Erythroblast (primary cell): ENCODE results near the gene SPDYC.

Experiments used
- GATA1 ChIP-seq: IDR thresholded peaks from 2 replicates; pipeline ENCODE4 v1.6.1; 2011; ENCODE audit warnings: low read depth, mild to moderate bottlenecking, control low read depth, low read length, moderate library complexity
- POLR2A ChIP-seq: IDR thresholded peaks from 2 replicates; pipeline ENCODE4 v1.6.1; 2011; ENCODE audit warnings: mild to moderate bottlenecking, low read length

DNA sequence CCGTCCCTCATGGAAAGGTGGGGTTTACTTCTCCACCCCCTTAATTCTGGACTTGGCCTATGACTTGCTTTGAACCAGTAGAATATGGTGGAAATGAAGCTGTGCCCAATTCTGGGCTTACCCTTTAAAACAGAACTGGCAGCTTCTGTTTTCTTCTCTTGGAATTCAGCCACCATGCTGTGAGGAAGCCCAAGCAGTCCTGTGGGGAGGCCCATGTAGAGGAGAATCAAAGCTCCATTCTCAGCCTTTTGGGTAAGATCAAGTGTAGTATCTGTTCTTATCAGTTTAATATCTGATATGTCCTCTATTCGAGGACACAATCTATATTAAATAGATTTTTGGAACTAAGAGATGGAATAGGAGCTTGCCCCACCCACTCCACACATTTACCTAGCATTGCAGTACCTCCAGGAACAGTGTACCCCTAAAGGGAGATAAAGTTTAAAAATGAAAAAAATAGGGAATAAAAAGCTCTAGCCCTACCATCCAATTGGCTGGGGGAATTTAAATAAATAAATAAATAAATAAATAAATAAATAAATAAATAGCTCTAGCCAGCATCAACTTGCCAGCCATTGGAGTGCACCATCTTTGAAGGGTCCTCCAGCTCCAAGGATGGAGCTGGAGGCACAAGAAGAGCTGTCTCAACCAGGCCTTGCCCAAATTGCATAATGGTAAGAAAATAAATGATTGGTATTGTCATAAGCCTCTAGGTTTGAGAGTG lies 22.5 kb upstream of the SPDYC start:
- no peak for TF ChIP-seq POLR2A
- no peak for TF ChIP-seq GATA1
